Measurements from ENCODE around the gene KIF19.

Gene KIF19

DNA sequence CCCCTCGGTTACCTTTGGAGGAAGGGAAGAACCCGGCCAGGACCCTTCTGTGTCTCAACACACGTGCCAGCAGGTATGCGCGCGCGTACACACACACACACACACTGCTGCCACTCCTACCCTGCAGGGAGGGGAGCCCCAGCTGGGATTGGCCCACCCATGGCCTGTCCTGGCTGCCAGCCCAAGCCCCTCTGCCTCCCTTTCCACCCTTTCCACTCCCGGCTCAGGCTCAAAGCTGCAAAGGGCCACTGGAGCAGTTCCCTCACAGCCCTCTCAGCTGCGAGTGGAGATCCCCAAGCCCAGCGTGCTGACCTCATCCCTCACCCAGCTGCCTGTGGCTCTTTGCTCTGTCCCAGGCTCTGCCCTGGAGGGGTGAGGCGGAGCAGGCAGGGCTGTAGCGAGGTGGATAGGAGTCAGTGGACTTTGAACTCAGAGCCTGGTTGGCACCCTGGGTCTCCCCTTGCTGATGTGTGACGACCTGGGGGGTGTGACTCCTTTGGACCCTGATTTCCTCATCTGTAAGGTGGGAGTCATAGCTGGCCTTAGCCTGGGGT is 14.5 kb downstream of the KIF19 start:
- peak; percentile 63 for DNase-seq (ENCODE audit: low spot score)

- no peak for DNase-seq (ENCODE audit: low spot score)
Observed at GRCh38 chr17:74342224-74342623, 16.2 kb downstream of the KIF19 start.

- DNase-seq (ENCODE audit: low spot score): no peak
Observed at GRCh38 chr17:74343121-74343520, 17.1 kb downstream of the KIF19 start.

DNA sequence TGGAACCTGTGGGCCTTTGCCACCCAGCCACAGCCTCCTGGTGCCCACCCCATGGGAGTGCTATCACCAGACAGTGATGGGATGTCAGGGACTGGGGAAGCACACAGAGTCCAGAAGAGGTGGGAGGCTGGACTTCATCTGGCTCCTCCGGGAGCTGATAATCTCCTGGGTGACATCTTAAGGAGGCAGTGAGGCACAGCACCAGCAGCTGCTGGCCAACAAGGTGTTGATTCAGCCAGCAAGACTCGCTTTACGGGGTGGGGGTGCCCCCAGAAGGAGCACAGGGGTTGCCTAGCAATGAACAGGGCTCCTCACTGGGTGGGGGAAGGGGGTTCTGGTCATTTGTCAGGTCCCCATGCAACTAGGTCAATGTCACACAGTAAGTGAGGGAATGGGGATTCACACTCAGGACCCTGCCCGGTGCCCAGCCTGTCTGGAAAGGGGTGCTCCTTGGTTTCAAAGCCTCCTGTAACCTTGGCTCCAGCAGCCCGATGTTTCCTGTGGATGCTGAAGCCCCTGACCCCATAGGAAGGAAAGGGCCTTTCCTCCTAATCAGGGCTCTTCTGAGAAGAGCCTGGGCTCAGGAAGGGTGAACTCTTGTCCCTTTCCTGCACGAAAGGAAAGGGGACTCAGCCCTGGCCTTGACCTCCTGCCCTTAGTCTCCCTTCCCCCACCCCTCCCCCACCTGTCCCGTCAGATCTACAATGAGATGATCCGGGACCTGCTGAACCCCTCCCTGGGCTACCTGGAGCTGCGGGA is 17.7 kb downstream of the KIF19 start:
- no peak for DNase-seq (ENCODE audit: low spot score)

DNA sequence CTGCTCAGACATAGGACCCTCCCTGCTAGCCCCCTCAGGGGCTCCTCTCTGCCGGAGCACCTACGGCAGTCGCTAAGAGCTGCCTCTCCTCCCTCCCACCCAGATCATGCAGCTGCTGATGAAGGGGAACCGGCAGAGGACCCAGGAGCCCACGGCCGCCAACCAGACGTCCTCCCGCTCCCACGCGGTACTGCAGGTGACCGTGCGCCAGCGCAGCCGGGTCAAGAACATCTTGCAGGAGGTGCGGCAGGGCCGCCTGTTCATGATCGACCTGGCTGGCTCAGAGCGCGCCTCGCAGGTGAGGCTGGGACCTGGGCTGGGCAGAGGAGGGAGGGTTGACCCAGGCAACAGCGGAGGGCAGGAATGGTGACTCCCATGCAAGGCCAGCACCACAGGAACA is 18.6 kb downstream of the KIF19 start:
- DNase-seq (ENCODE audit: low spot score): no peak

DNA sequence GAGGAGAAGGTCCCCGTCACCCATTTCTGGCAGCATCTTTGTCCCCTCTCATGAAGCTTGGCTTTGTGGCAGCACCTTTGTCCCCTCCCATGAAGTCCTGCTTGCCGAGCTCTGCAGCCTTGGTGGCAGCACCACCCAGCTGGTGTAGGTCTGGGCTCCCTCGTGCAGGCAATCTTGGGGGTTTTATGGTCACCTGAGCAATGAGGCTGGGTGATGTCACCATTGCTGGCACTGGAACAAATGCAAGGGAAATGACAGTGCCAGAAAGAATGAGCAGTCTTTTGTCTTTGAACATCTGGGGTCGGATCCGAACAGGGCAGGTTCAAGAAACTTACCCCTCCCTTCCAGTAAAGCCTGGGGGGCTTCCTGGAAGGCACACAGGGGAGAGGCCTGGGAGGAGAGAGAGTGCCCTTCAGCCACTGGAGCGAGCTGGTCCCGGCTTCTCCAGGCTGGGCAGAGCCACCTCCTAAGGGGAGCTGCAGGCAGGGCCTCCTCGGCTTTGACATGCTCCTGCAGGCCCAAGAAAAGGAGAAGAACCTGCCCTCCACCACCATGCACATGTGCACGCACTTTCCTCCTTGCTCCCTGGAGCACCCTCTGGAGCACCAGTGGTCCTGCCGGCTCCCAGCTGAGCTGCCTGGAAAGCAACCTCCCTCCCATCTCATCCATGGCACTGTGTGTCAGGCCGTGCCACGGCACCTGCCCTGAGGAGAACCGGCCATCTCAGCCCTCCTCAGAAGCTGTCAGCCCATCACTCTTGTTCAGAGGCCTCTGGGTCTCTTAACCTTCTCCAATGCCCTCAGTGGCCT is 19.6 kb downstream of the KIF19 start:
- DNase-seq (ENCODE audit: low spot score): no peak

DNA sequence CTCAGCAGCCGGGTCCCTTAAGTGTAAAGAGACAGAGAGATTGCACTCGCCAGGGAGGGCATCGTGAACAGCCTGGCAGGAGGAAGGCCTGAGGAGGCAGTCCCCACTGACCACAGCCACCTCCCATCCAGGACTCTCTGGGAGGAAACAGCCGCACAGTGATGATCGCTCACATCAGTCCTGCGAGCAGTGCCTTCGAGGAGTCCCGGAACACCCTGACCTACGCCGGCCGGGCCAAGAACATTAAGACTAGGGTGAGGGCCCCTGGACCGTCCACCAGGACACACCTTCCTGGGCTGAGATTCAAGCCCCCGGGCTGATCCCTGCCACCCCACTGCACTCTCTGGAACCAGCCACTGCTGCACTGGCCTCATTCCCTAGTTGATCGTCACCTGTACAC is 21.6 kb downstream of the KIF19 start:
- DNase-seq (ENCODE audit: low spot score): no peak

DNA sequence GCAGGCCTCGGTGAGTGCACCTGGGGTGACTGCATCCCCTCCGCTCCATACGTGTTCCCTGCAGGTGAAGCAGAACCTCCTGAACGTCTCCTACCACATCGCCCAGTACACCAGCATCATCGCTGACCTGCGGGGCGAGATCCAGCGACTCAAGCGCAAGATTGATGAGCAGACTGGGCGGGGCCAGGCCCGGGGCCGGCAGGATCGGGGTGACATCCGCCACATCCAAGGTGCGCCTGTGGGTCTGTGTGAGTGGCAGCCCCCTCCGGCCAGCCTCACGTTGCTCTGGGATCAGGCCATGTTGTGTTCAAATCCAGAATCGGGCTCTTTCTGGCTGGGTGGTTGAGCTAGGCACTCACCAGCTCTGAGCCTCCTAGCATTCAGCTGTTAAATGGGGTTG is 23.1 kb downstream of the KIF19 start:
- DNase-seq (ENCODE audit: low spot score): no peak

GRCh38 chr17:74350486-74350885 is 24.5 kb downstream of the KIF19 start:
- DNase-seq (ENCODE audit: low spot score): no peak

DNA sequence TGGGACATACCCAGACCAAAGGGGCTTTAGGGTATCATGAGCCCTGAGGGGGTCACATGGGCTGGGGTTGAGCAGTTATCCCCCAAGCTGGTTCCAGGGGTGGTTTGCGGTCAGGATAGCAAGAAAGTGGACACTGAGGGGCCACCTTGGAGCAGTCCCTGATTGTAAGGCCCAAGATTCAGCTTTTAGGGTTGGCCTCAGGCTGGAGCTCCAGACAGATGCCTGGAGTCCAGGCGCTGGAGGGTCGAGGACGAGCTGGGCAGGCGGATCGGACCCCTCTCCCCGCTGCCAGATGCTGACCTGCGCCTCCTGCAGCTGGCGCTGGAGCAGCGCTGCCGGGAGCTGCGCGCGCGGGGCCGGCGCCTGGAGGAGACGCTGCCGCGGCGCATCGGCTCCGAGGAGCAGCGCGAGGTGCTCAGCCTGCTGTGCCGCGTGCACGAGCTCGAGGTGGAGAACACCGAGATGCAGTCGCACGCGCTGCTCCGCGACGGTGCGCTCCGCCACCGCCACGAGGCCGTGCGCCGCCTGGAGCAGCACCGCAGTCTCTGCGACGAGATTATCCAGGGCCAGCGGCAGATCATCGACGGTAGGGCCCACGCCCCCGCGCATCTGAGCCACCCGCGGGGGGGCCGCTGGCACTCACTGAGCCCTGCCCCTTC is 25.7 kb downstream of the KIF19 start:
- no peak for DNase-seq (ENCODE audit: low spot score)

DNA sequence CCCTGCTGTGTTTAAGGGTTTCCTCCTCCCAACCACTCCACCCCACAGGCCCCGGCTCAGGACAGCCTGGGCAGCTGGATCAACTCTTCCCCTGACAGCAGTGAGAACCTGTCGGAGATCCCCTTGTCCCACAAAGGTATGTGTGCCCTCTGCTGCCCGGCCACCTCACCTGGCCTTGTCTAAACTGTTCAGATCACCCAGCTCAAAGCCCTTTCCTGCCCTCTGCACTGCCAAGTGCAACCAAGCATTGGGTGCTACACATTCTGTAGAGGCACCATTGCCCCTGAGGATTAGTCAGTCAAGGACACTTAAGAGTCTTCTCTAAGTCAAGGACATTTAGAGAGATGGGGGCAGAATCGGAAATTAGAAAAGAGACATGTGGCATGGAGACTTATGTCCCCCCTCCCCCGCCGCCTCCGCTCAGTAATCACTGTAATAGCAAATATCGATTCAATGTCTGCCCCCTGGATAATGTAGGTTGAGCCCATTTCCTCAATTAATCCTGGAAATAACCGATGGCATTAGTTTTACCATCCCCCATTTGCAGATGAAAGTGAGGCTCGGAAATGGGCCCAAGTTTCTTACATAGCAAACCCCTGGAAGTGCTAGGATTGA is 27.5 kb downstream of the KIF19 start:
- DNase-seq (ENCODE audit: low spot score): no peak

DNA sequence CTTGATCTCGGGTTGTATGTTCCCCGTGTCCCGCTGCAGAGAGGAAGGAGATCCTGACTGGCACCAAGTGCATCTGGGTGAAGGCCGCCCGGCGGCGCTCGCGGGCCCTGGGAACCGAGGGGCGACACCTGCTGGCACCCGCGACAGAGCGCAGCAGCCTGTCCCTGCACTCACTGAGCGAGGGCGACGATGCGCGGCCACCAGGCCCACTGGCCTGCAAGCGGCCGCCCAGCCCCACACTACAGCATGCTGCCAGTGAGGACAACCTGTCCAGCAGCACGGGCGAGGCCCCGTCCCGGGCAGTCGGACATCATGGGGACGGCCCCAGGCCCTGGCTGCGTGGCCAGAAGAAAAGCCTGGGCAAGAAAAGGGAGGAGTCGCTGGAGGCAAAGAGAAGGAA is 28.1 kb downstream of the KIF19 start:
- DNase-seq (ENCODE audit: low spot score): peak; percentile 99

DNA sequence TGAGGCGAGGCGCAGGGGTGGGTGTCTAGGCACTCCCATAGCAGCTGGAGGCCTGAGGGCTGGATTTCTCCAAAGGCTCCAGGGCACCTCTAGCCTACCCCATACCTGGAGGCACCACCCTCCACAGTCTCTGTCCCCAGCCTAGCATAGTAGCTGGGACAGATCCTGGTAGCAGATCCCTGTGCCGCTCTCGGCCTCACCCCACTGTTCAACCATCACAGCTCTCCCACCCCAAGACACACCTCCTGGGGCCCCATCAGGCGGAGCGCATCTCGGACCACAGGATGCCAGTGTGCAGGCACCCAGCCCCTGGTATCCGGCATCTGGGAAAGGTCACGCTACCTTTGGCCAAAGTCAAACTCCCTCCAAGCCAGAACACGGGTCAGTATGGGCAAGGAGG is 28.5 kb downstream of the KIF19 start:
- no peak for DNase-seq (ENCODE audit: low spot score)

GRCh38 chr17:74355065-74355464 is 29.0 kb downstream of the KIF19 start:
- no peak for DNase-seq (ENCODE audit: low spot score)

DNA sequence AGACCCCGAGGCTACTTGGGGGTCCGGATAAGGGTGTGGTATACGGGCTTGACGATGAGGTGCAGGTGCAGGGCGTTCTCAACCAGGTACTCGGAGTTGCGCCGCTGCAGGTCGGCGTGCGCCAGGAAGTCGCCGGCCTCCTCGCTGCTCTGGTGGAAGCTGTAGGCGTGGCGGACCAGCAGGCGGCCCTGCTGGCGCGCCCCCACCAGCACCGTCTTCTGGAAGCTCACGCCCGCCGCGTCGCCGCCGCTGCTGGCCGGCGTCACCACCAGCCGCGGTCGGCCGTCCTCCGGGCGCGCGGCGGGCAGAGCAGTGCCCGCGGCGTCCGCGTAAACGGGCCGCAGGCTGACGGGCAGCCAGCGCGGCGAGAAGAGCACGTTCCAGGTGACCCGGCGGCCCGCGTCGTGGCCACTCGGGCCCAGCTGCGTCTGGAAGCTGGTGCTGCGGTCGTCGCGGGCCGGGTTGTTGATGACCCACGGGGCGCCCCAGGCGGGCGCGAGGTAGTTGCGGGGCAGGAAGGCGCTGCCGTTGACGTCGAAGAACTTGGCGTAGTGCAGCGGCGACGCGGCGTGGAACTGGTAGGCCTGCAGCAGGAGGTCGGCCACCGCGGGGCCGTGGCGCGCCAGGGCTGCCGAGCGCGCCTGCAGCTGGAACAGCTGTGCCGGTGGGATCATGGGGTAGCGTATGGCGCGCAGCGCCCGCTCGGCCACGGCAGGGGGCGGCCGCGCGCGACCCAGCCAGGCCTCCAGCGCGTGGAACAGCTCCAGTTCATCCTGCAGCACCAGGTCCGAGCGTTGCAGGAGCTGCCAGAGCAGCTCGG is 30.8 kb downstream of the KIF19 start:
- DNase-seq (ENCODE audit: low spot score): no peak

- DNase-seq (ENCODE audit: low spot score): no peak
Observed at GRCh38 chr17:74357466-74357809, 31.4 kb downstream of the KIF19 start.

- DNase-seq (ENCODE audit: low spot score): no peak
Observed at GRCh38 chr17:74358697-74359096, 32.7 kb downstream of the KIF19 start.

DNA sequence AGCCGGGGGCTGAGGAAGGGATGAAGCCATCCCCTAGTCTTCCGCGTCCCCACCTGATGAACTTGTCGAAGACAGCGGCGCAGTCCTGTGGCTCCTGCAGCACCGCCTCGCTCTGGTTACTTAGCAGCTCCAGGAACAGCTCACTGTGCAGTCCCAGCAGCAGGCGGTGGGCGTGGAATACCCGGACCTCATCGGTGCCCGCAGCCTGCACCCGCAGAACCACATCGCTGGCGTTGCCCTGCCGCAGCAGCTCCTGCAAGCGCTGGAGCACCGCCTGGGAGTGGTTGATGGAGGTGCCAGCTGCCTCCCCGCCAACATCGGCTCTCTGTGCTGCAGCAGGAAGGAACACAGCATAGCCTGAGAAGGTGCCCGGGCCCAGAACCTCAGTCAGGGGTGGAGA is 33.9 kb downstream of the KIF19 start:
- no peak for DNase-seq (ENCODE audit: low spot score)

DNA sequence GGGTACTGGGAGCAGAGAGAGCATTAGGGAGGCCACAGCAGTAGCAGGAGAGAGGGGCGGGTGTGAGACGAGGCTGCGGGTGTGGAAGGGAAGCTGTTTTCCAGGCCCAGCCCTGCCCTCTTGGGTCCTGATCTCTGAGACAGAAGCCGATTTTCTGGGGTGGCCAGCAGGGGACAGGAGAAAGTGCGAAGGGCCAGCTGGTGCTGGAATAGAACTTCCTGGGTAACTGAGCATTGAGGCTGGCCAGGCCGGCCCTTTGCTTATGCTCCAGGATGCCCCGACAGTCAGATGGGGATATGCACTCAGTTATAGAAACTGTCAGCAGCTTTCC is 34.8 kb downstream of the KIF19 start:
- no peak for DNase-seq (ENCODE audit: low spot score)

DNA sequence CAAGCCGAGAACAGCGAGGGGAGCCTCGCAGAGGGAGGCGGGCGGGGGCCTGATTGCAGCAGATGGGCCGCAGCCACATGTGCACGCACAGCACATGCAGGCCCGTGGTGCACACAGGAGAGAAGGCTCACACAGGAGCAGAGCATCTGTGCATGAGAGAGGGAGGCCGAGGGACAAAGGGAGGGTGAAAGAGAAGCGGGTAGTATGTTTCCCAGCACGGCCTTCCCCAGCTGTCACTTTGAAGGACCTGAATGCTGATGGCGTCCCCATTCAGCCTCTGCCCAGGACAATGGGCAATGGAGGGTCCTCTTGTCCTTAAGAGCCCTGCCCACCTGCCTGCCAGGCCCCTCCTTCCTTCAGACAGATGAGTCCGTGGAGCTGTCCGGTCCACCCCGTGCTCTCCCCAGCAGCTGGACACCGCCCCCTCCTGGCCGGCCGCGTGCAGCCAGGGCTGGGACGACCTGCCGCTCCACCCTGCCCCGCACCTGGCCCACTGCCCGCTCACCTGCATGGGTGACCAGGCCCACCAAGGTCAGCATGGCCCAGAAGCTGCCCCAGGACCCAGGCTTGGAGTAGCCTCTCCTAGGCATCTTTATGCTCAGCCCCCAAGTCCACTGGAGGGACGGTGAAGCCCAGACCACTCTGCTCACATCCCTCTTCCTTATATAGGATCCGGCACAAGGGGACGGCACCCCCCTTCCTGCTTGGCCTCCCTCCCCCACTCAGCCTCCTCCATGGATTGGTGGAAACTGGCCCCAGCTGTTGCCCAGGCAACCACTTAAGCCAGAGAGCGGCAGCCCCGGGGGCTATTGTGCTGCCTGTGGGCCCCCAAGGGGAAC is 35.4 kb downstream of the KIF19 start, which contains the start of gene BTBD17:
TSS of gene BTBD17 (minus strand) at position 639 of the 839 bp plus-strand sequence. CDS start at position 590, 49 bp downstream.
- peak; percentile 86 for DNase-seq (ENCODE audit: low spot score)

DNA sequence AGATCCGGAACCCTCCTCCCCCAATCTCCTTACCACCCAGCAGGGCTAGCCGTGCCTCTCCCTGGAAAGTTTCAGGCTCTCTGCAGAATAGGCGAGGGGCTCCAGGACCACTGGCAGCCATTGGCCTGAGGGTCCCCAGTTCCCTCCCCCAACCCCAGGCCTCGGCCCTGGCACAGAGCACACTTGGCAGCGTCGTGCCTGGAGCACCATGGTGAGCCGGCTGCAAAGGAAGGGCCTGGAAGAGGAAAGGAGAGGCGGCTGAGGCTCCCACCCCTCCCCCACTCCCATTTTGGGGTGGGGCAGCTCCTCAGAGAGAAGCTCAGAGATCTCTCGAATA is 36.0 kb downstream of the KIF19 start:
- DNase-seq (ENCODE audit: low spot score): no peak
